ENCODE data around the gene JADE2.
"Not testable (repeated sequence)": the region's sequence is repeated elsewhere in the genome, so short reads cannot be mapped to it uniquely, and the experiment has no call there.

The JADE2 gene

GRCh38 chr5:134524826-134525682 is at the start of gene JADE2:
JADE2 (plus strand) TSS chr5:134525670; CDS start chr5:134535858, 10,188 bp downstream.
- DNase-seq: no peak

- no peak for DNase-seq
These were observed 47.8 kb upstream of the JADE2 start for GRCh38 chr5:134477462-134478245.

GRCh38 chr5:134479839-134480238 is 45.6 kb upstream of the JADE2 start:
- no peak for DNase-seq

- DNase-seq: no peak
These were observed 36.1 kb upstream of the JADE2 start for GRCh38 chr5:134489227-134489944.

GRCh38 chr5:134490255-134490924 is 35.1 kb upstream of the JADE2 start:
- DNase-seq: no peak

GRCh38 chr5:134490925-134491271 is 34.6 kb upstream of the JADE2 start:
- no peak for DNase-seq

- no peak for DNase-seq
These were observed 33.5 kb upstream of the JADE2 start for GRCh38 chr5:134491841-134492442.

GRCh38 chr5:134492568-134492967 is 32.9 kb upstream of the JADE2 start:
- no peak for DNase-seq

- no peak for DNase-seq
These were observed 31.9 kb upstream of the JADE2 start for GRCh38 chr5:134493461-134494055.

- DNase-seq: no peak
These were observed 30.7 kb upstream of the JADE2 start for GRCh38 chr5:134494780-134495179.

- DNase-seq: not testable (repeated sequence)
These were observed 25.6 kb upstream of the JADE2 start for GRCh38 chr5:134499905-134500304.

- DNase-seq: no peak
These were observed 24.6 kb upstream of the JADE2 start for GRCh38 chr5:134500699-134501430.

GRCh38 chr5:134502259-134502658 is 23.2 kb upstream of the JADE2 start:
- DNase-seq: no peak

- DNase-seq: peak; percentile 44
These were observed 22.2 kb upstream of the JADE2 start for GRCh38 chr5:134503088-134503936.

GRCh38 chr5:134503937-134504437 is 21.5 kb upstream of the JADE2 start:
- DNase-seq: no peak

GRCh38 chr5:134504629-134505300 is 20.7 kb upstream of the JADE2 start:
- no peak for DNase-seq

- DNase-seq: no peak
These were observed 19.1 kb upstream of the JADE2 start for GRCh38 chr5:134506054-134507039.

GRCh38 chr5:134507452-134507851 is 18.0 kb upstream of the JADE2 start:
- no peak for DNase-seq

All from NCI-H2029 treated with DMSO at 0.1 percent for 48 hours (cell line).